Measurements from ENCODE around the gene EIF5B. TPM values are rescaled to one million over a fixed set of nuclear protein-coding genes. Genes with fewer than 3 reads are reported as not detected.

EIF5B gene
- total RNA-seq, 2 donors from 2014 or later: 50.7 to 81.0 TPM

- peaks cover 0 to 21% of the 10 kb centered on the region in 2 donors for H3K4me1 ChIP-seq
- H3K9me3 ChIP-seq: no peaks in the 10 kb centered on the region
- peak overlapping the region; percentile 19 to 76 for H3K27ac ChIP-seq
- H3K4me3 ChIP-seq: no peak overlapping the region
- no peak for DNase-seq (ENCODE audit: low spot score)
- H3K27me3 ChIP-seq: no peaks in the 10 kb centered on the region
- peaks cover 69% of the 10 kb centered on the region for H3K36me3 ChIP-seq
- no peak for TF ChIP-seq CTCF (IDR thresholded peaks at IDR 0.05)
These were observed 82.8 kb downstream of the EIF5B start for GRCh38 chr2:99420031-99420430.

GRCh38 chr2:99420751-99421299 lies 83.6 kb downstream of the EIF5B start:
- Histone ChIP-seq H3K4me3 (no peak overlapping the region), H3K27ac (peak overlapping the region; percentile 19 to 76), H3K27me3 (no peaks in the 10 kb centered on the region), H3K9me3 (no peaks in the 10 kb centered on the region), H3K36me3 (peaks cover 65% of the 10 kb centered on the region), H3K4me1 (peaks cover 0 to 23% of the 10 kb centered on the region in 2 donors)
- DNase-seq (ENCODE audit: low spot score): no peak
- TF ChIP-seq CTCF (IDR thresholded peaks at IDR 0.05): peak in 1 of 2 donors; percentile 45

GRCh38 chr2:99421469-99421868 lies 84.3 kb downstream of the EIF5B start:
- no peak for TF ChIP-seq CTCF (IDR thresholded peaks at IDR 0.05)
- peaks cover 62% of the 10 kb centered on the region for H3K36me3 ChIP-seq
- H3K4me1 ChIP-seq: peaks cover 0 to 23% of the 10 kb centered on the region in 2 donors
- no peak for DNase-seq (ENCODE audit: low spot score)
- no peak overlapping the region for H3K4me3 ChIP-seq
- no peaks in the 10 kb centered on the region for H3K9me3 ChIP-seq
- H3K27me3 ChIP-seq: no peaks in the 10 kb centered on the region
- H3K27ac ChIP-seq: peak overlapping the region in 1 of 2 donors; percentile 76

- no peak for DNase-seq (ENCODE audit: low spot score)
- no peaks in the 10 kb centered on the region for H3K27me3 ChIP-seq
- peaks cover 0 to 23% of the 10 kb centered on the region in 2 donors for H3K4me1 ChIP-seq
- no peak overlapping the region for H3K4me3 ChIP-seq
- no peak for TF ChIP-seq CTCF (IDR thresholded peaks at IDR 0.05)
- H3K27ac ChIP-seq: peak overlapping the region; percentile 19 to 76
- H3K36me3 ChIP-seq: peaks cover 53% of the 10 kb centered on the region
- H3K9me3 ChIP-seq: no peaks in the 10 kb centered on the region
These were observed 85.4 kb downstream of the EIF5B start for GRCh38 chr2:99422599-99422998.

GRCh38 chr2:99424371-99424770 lies 87.2 kb downstream of the EIF5B start:
- no peak overlapping the region for H3K27ac ChIP-seq
- H3K4me1 ChIP-seq: peaks cover 0 to 23% of the 10 kb centered on the region in 2 donors
- no peak overlapping the region for H3K4me3 ChIP-seq
- no peak for DNase-seq (ENCODE audit: low spot score)
- H3K27me3 ChIP-seq: no peaks in the 10 kb centered on the region
- TF ChIP-seq CTCF (IDR thresholded peaks at IDR 0.05): no peak
- no peaks in the 10 kb centered on the region for H3K9me3 ChIP-seq
- H3K36me3 ChIP-seq: peaks cover 46% of the 10 kb centered on the region

- H3K9me3 ChIP-seq: no peaks in the 10 kb centered on the region
- no peak for TF ChIP-seq CTCF (IDR thresholded peaks at IDR 0.05)
- peaks cover 0 to 23% of the 10 kb centered on the region in 2 donors for H3K4me1 ChIP-seq
- DNase-seq (ENCODE audit: low spot score): no peak
- no peaks in the 10 kb centered on the region for H3K27me3 ChIP-seq
- H3K36me3 ChIP-seq: peaks cover 47% of the 10 kb centered on the region
- H3K27ac ChIP-seq: no peak overlapping the region
- no peak overlapping the region for H3K4me3 ChIP-seq
These were observed 87.8 kb downstream of the EIF5B start for GRCh38 chr2:99425022-99425421.
